Measurements from ENCODE around the gene CLCN7.
"Not testable (repeated sequence)": the region's sequence is repeated elsewhere in the genome, so short reads cannot be mapped to it uniquely, and the experiment has no call there.

The CLCN7 gene

GRCh38 chr16:1447965-1448364, 26.9 kb downstream of the CLCN7 start:
- in situ Hi-C loops (cut with MboI; ENCODE audit: low sequenced_read_pairs): no loop called here

DNA sequence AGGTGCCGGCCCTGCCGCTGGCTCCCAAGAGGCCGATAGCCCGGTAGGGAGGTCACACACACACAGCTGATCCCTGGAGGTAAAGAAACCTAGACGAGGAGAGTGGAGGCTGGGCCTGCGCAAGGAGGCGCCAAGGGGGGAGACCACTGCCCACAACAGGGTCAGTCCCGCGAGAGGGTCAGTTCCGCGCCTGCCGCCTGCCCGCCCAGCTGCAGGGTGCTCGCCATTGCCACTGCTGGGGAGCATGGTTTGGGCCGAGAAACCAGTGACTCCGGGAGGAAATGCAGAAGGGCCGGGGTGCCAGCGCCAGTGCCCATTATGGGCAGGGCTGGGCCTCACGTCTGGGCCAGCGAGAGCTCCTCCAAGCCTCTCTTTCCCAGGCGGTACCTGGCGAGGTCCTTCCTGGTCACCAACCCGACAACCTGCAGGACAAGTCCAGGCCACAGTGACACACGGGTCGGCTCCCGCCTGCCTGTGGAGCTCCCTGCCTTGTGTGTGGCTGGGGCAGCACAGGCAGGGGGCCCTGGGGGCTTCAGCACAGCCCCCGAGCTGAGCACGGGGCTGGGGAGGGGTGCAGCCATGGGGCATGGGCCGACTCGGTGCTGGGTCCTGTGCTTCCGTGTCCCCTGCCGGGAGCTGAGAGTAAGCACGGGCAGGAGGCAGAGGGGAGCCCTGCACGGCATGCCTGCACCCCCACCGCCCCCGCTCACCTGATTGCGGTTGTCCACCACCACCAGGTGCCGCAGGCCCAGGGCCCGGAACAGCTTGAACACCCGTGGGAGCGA, 28.3 kb downstream of the CLCN7 start:
- in situ Hi-C loops (cut with MboI; ENCODE audit: low sequenced_read_pairs): no loop called here

DNA sequence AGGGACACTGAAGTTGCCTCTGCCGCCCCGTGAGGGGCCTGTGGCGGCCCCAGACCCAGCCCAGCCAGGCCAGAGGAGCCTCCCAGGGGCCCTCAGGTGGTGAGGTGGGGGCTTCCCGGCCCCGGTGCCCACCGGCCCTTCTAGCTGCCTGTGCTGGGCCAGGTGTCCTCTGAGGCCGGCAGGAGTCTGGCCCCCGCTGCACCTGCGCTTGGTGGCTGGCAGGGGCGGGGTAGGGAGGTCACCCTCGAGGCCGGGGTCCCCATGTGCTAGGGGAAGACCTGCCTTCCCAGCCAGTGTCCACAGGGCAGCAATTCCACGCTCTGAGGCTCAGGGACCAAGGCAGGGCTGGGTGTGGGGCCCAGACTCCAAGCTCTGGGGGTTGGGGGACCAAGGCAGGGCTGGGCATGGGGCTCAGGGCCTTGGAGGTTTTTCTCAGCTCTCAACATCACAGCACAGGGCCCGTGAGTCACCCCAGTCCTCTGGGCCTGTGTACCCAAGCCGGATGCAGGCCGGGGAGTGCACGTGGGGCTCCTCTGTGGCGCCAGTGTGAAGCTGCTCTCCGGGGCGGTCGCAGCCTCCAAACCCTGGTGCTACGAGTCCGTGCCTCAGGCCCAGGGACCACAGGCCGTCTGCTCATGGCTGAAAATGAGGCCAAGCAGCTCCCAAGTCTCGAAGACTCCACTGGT, 29.2 kb downstream of the CLCN7 start:
- in situ Hi-C loops (cut with MboI; ENCODE audit: low sequenced_read_pairs): no loop called here

DNA sequence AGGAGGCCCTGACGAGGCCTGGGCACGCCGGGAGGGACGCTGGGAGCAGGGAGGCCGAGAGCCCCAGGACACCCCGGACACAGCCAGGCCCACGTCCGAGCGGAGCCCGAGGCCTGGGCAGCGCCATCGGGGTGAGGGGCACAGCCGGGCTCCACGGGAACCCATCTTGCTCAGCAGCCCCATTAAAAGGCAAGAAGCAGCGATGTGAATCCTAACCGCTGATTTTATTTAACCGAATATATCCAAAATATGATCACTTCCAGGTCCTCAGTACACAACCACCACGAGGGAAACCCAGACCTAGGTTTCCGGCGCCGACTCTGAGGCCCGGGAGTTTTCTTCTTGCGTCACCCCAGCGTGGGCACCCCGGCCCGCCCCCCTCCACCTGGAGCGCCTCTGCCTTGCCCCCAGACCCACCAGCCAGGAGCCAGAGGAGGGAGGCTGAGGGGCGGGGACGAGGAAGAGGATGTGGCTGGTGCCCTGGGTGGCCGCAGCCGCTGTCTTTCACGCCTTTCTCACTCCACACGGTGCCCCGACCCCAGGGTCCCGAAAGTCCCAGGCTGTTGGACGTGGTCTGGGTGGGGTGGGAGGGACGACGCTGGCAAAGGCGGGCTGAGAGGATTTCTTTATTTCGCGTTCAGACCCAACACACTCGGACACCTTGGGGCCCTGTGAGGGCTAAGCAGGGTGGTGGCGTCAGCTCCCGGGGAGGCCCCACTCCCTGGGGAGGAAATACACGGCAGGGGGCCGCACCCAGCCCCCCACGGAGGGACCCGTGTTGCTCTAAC, 29.9 kb downstream of the CLCN7 start:
- in situ Hi-C loops (cut with MboI; ENCODE audit: low sequenced_read_pairs): no loop called here

DNA sequence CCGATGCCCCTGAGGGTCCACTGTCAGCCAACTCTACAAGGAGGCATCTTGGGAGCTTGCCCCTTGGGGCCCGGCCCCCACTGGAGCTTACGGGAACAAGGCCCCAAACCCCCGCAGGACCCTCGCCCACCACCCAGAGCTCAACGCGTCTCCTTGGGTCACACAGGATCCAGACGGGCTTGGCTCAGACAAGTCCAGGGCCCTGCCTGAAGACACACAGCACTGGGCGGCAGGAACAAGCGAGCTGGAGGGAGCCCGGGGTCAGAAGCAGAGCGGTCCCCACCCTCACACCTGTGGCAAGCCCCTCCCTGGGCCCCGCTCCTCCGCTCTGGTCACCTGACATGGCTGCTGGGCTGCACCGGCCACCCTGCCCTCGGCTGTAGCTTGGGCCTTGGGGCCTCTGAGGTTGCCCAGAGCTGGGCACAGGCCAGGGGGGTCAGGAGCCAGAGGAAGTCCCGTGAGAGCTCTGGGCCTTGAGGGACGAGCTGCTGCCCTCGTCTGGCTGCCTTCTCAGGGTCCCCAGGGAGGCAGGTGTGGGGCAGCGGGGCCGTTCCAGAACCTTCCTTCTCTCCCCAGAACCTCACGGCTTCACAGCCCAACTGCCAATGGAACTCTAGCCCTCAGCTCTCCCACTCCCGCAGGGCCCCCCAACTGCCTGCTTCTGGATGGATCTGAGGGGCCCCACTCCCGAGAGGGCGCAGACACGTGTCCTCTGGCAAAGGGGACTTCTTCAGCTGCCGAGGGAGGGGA, 30.7 kb downstream of the CLCN7 start, which contains the start of gene CCDC154:
CCDC154 (minus strand) TSS at position 577 of the 750 bp plus-strand sequence; CDS start at position 343, 234 bp downstream.
- in situ Hi-C loops (cut with MboI; ENCODE audit: low sequenced_read_pairs): no loop called here

DNA sequence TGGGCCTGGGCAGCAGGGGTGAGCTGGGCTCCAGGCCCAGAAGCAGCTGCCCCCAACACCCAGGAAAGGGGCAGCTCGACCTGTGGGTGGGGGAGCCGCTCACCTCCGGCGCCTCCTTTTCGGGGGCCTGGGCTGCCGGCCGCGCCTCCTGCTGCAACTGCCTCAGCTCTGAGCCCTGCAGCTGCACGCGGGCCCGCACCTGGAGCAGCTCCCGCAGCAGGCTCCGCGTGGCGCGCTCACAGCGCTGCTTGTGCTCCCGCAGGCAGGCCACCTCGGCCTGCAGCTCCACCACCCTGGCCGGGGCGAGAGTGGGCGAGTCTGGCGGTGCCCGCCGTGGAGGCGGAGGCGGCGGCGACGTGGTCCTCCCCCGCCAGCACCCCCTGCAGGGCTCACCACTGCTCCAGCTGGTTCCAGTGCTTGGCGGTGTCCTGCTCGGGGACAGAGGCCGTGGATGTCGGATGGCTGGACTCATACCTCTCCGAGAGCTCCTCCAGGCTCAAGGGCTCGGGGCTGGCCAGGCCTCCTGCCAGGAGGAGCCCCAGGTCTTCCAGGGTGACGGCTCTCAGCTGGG, 31.3 kb downstream of the CLCN7 start:
- in situ Hi-C loops (cut with MboI; ENCODE audit: low sequenced_read_pairs): no loop called here

GRCh38 chr16:1442697-1443096, 32.1 kb downstream of the CLCN7 start:
- in situ Hi-C loops (cut with MboI; ENCODE audit: low sequenced_read_pairs): no loop called here

- in situ Hi-C loops (cut with MboI; ENCODE audit: low sequenced_read_pairs): no loop called here
Measured at GRCh38 chr16:1441391-1441829, 33.4 kb downstream of the CLCN7 start.

DNA sequence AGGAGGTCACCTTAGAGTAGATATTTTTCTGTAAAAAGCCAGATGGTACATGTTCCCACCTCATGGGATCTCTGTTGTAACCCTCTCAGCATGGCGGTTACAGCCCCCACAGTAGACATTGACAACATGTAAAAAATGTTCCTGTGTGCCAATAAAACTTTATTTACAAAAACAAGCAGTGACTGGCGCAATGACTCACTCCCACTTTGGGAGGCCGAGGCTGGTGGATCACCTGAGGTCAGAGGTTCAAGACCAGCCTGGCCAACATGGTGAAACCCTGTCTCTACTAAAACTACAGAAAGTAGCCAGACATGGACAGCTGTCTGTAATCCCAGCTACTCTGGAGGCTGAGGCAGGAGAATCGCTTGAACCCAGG, 35.1 kb downstream of the CLCN7 start:
- in situ Hi-C loops (cut with MboI; ENCODE audit: low sequenced_read_pairs): not testable (repeated sequence)

DNA sequence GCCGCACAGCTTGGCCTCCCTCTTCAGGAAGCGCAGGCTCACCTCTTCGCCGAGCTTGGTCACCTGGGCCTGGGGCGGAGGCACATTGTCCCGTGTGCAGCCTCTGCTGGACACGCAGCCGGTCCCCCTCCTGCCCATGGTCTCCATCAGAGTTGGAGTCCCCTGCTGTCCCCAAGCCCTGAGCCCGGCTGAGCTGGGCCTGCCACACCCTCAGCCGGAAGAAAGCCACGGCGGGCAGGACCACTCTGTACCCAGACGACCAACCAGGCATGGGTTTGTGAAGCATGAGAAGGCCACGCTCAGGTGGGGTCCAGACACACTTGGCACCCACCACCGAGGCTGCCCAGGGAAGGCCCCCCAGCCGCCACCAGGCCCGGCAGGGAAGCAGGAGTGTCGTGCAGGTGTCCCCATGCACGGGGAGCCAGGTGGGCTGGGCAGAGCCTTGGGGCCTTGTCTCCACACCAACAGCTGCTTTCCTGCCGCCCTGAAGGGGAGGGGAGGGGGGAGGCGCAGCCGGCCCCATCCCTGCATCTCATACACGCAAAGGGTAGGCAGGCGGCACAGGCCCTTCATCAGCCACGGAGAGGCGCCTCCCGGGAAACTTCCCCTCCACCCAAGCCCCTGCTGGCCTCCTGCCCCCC, 35.6 kb downstream of the CLCN7 start:
- in situ Hi-C loops (cut with MboI; ENCODE audit: low sequenced_read_pairs): no loop called here

DNA sequence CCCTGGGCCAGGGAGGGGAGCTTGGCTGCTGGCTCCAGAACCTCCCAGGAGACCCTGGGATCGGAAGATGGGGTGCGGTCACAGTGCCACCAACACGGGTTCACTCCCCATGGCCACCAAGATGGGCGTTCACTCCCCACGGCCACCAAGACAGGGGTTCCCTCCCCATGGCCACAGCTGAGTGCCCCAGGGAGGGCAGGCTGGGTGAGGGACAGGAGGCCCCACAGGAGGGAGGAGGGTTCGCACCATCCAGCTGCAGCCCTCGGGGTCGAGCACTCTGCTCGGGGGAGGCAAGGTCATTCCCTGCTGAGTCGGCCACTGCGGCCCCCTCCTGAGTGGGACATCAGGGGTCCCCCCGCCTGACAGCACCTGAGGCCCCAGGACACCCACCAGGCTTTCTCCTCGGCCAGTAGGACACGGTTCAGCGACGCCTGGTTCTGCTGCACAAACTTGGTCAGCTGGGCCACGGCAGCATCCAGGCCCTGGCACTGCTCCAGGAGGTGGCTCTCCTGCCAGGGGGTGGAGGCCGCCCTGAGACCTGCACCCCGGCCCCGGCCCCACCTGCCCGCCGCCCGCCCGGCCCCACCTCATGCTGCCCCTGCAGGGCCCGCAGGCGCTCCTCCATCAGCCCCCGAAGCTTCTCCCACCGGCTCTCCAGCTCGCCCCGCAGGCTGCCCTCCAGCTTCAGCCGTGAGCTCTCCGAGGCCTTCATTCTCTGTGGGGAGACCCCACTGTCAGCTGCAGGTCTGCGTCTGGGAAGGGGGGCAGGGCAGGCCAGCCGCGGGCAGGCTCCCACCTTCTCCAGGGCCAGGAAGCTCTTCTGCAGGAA, 36.4 kb downstream of the CLCN7 start:
- in situ Hi-C loops (cut with MboI; ENCODE audit: low sequenced_read_pairs): no loop called here

GRCh38 chr16:1437606-1438005, 37.2 kb downstream of the CLCN7 start:
- in situ Hi-C loops (cut with MboI; ENCODE audit: low sequenced_read_pairs): no loop called here

DNA sequence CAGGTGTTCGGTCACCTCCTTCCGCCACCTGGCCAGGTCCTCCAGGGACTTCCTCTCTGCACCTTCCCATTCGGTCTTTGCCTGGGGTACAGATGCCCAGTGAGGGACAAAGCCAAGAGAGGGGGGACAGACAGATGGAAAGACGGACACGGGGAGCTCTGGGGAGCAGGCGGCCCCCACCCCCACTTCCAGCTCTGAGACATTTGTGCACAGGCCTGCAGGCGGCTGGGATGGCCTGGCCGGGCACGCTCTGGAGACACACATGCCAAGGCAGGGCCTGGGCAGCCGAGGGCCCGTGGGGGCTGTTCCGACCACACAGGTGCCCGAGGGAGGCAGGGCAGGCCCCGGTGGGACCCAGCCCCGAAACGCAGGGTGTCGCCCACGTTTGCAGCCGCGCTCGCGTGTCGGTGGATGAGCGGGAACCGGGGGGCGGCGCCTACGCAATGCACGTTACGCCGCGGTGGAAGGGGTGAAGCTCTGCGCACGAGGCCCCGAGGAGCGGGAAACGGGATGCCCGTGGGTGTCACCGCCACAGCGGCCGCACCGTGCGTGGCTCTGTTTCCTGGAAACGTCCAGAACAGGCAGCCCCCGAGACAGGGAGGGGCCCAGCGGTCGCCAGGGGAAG, 38.0 kb downstream of the CLCN7 start:
- in situ Hi-C loops (cut with MboI; ENCODE audit: low sequenced_read_pairs): no loop called here

DNA sequence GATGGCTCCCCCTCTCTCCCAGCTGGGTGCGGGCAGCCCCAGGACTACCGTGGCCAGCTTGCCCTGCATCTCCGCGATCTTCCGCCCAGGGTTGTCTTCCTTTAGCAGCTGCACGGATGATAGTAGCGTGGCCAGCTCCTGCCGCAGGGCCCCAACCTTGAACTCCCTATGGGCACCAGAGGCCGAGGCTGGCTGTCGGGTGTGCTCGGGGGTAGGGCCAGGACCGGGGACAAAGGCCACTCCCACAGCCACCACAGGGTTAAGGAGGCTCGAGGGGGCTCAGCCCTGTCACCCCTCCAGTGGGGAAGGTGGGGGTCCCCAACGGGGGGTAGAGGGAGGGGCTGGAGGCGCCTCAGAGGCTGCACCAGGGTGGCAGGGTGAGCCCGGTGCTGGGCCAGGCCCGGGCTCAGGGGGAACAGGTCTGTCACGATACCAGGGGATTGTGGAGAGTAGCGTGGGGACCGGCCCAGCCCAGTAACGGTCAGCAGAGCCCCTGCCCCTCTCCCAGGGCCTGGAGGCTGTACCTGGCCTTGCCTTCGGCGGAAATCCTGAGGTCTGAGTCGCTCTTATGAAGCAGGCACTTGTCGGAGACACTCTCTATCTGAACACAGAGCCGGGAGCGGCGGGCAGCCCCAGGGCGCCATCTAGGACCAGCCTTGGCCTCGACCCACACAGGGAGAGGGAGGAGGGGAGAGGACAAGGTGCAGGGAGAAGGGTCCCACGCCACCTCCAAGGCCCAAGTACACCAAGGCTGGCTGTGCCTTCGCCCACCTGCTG, 38.7 kb downstream of the CLCN7 start:
- in situ Hi-C loops (cut with MboI; ENCODE audit: low sequenced_read_pairs): no loop called here

GRCh38 chr16:1434644-1435592, 39.9 kb downstream of the CLCN7 start:
- in situ Hi-C loops (cut with MboI; ENCODE audit: low sequenced_read_pairs): no loop called here

DNA sequence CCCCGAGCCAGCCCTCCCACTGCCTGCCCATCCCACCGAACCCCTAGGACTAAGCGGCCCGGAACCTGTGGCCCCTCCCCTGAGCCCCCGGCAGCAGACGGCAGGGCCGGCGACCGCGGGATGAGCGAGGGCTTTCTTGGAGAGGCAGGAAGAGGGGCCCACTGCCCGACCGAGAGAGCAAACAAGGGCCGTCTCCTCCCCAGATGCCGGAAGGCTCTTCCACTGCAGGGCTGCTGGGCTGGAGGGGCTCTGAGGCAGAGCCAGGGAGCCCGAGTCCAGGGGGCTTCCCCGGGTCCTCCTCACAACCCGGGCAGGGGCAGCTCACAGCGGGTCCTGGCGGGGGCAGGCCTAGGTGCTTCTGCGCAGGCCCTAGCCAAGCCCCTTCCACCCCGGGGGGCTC, 41.1 kb downstream of the CLCN7 start:
- in situ Hi-C loops (cut with MboI; ENCODE audit: low sequenced_read_pairs): no loop called here

DNA sequence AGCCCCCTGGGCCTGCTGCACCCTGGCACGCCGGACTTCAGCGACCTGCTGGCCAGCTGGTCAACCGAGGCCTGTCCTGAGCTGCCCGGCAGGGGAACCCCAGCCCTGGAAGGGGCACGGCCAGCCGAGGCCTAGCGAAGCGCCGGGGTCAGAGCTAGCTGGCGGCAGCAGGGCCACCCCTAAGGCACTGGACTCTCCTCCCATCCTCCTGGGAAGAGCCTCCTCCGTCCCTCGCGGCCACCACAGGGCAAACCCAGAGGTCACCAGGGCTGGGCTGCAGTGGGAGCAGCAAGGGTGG, 41.6 kb downstream of the CLCN7 start:
- in situ Hi-C loops (cut with MboI; ENCODE audit: low sequenced_read_pairs): no loop called here
